HG03575 (cell line): ENCODE data around the gene RCE1.

ENCODE experiments used
- ATAC-seq: cut with Tn5 transposase; IDR thresholded peaks from one replicate; pipeline ENCODE4 v1.9.1; 2021; ENCODE audit not compliant: unreplicated experiment, insufficient number of reproducible peaks, low FRiP score; ENCODE audit errors: extremely low read depth

The RCE1 gene

DNA sequence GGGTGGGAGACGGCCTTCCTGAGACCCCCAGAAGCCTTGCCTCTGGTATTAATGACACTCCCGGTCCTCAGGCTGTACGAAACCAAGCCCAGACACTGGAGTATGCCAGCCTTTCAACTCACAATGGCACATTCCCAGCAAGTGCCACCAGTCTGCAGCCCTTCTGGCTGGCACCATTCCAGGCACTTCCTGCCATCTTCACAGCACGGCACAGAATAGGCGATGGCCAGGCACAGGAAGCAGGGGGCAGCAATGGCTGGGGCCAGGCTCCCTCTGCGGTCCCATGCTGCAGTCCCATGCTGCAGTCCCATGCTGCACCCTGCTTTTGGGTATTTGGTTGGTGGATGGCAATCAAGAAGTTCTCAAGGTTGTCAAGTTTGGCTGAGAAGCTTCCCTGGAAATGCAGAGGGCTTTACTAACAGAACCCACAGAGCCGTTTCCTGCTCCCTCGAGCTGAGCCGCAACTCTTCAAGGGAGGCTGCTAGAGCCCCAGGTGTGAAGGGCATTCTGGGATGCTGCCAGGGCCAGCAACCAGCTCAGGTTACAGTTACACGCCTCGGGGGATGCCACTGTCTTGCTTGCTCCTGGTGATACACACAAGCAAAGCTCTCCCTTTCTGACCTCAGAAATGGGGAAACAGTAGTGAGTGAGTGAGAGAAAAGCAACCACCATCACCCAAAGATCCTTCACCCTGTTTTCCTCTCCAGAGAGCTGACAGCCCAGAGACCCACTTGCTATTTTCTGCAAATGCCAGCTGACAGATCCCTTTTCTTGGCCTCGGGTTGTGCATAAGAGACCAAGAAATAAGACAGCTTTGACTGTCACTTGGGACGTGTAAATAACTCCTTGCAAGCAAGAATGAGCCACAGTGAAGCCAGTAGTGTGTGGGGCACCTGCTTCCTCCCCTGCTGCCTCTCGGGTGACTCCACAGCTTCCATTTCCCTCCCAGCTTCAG lies 37.5 kb downstream of the RCE1 start:
- ATAC-seq, result no peak

DNA sequence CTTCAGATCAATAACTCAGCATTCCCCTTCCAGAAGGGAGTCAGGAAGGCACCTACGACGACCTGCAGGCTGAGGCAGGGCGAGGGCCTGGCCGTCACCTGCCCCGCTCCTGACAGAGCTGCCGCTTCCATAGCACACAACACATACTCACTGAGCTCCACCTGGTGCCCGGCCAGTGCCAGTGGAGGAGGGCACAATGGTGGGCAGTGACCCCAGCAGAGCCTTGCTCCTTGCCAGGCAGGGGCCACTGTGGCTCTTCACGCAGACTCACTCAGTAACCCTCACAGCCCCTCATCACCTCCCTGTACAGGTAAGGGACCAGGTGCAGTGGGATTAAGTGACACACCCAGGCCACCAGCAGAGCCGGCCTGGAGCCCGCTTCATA lies 38.2 kb downstream of the RCE1 start:
- ATAC-seq, result no peak

DNA sequence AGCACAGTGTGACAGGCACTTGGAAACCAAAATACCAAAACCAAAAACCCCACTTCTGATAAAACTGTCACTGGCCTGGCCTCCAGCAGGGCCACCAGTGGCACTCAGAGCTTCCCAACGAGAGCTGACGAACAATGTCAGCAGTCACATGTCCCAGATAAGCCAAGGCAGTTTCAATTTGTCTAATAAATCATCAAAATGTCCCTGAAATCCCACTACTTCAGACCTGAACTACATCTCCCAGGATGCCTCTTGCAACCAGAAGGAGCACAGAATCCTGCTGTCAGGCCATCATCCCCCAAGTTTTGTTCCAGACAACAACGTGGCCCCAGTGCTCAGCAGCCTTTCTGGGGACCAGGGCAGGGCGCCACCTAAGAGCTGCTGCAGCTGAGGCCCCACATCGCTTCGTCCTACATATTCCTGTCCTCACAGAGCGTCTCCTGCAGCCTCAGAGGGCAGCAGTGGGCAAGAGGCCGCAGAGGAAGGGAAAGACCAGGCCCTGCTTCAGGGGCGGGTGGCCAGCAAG lies 38.7 kb downstream of the RCE1 start:
- ATAC-seq, result no peak

- no peak for ATAC-seq
Observed at GRCh38 chr11:66882561-66883015, 39.3 kb downstream of the RCE1 start.

DNA sequence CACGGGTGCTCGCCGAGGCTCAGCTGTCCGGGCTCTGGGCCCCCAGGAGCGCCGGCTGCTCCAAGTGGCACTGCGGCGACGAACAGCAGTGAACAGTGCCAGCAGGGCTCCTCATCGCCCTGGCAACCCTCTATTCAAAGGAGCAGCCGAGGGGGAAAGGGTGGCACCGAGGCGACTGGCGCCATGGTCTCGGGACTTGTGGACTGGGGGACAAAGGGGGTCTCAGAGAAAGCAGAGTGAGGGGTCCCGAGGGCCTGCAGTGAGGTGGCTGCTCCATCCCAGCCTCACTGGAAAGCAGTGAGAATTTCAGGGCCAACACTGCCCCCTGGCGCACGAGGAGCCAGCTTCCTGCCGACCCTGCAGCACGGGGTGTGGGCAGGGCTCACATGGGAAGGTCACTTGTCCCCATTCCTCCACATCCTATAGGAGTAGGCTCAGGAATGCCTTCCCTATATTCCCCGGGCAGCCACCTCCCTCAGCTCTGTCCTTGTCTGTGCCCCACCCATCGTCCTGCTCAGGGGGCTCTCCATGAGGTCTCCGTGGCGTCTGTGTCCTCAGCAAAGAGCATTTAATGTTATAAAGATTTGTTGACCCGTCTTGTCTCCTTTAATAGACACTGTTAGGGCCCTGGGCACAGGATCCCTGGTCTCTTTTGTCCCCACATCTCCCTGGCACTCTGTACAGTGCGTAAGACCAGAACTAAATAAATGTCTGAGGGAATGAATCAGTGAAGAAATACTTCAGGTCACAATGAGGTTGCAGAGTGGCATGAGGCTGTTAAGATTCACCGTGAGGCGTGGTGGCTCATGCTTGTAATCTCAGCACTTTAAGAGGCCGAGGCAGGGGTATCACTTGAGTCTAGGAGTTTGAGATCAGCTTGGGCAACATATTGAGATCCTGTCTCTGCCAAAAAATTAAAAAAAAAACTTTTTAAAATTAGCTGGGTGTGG lies 40.0 kb downstream of the RCE1 start:
- no peak for ATAC-seq

DNA sequence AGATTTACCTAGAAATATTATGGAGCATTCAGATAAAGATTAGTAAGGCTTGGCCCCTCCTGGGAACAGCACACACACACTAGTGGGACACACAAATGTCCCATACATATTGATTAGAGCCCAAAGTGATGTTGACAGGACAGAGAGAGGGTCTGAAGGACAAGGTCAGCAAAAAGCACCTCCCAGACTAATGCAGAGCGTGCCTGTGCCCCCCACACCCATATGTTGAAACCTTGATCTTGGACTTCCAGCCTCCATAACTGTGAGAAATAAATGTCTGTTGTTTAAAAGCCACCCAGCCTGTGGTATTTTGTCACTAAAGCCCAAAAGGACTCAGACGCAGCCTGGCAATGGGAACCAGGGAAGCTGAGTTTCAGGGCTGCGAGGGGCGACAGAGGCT lies 41.2 kb downstream of the RCE1 start:
- ATAC-seq, result no peak

DNA sequence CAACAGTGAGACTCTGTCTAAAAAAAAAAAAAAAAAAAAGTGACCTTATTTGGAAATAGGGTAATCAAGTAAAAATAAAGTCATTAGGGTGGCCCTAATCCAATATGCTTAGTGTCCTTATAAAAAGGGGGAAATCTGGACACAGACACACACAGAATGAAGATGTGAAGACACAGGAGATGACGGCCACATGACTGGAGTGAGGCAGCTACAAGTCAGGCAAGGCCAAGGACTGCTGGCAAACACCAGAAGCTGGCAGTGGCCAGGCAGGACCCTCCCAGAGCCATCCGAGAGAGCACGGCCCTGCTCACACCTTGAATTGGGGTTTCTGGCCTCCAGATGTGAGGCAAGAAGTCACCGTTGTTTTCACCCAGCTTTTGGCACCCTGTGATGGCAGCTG lies 42.2 kb downstream of the RCE1 start:
- ATAC-seq, result no peak

DNA sequence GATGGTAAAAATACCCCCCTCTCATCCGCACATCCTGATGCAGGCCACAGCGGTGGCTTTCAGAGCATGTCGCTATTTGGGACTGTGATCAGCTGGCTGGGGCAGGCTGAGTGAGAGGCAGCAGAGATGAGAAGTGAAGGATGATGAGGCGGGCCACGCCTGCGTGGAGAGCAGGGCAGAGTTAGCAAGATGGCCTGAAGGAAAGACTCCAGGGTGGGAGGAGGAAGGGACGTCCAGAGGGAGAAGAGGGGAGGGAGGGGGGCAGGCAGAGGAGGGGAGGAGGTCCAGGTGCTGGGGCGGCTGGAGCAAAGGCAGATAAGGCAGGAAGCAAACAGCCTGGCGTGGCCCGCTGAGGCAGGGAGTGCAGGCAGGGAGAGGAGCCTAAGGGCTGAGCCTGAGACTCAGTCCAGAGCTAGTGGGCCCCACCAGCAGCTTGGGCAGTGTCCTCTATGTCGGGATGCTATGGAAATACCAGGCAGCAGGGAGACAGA lies 42.8 kb downstream of the RCE1 start:
- ATAC-seq, result no peak

DNA sequence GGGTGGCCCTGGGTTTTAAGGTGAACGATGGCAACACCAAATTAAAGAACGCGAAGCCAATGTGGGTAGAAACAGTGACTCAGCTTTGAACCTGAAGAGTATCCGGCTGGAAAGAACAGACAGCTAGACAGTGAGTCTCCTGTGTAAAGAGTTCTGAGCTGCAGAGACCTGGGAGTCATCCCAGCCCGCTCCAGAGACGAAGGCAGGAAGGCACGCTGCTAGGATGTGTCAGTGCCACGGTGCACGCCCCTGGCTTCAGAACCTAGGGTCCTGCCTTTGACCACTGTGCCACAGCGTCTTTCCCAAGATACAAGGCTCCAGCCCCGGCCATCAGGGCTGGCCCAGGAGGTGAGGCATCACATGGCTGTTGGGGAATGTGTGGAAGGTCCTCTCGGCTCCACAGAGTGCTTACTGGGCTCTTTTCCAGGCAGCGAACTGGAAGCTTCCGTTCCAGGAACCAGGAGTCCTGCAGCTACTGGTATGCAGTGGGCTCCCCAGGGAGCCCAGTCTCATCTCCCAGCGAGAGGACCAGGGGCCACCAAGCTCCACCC lies 43.5 kb downstream of the RCE1 start:
- ATAC-seq, result no peak

- ATAC-seq, result no peak
Observed at GRCh38 chr11:66887526-66887925, 44.3 kb downstream of the RCE1 start.

DNA sequence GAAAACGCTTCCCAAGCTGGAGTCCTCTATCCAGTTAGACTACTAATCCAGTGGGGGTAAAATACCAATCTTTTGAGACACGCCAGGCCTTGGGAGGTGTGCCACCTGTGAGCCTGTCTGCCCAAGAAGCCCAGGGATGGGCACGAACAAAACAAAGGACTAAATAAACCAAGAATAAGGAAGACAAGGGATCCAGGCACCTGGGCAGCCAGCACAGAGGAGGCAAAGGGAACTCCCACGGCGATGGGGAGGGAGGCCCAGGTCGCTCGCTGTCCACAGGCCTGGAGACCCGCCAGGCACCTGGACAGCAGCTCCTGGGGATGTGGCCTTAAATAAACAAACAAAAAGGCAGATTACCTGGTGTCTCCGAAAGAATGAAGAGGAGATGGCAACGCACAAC lies 45.0 kb downstream of the RCE1 start:
- ATAC-seq, result no peak

GRCh38 chr11:66889960-66890359 lies 46.7 kb downstream of the RCE1 start:
- no peak for ATAC-seq

- ATAC-seq, result no peak
Observed at GRCh38 chr11:66891851-66892660, 48.8 kb downstream of the RCE1 start.

DNA sequence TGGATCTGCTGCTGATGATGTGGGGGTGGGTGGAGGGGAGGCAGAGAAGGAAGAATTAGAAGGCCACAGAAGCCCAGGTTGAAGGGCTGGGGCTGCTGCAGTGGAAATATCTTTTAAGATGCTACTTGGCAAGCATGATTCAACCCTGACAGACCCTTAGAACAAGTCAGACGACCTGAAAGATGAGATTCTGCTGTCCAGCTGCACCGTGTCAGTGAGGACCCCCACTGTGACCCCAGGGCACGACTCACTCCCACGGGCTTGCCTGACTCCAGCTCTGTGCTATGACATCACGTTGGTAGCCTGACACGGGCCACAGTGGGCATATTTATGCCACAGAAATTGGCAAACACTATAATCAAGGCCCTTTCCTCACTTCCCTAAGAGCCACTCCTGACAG lies 49.7 kb downstream of the RCE1 start:
- no peak for ATAC-seq

DNA sequence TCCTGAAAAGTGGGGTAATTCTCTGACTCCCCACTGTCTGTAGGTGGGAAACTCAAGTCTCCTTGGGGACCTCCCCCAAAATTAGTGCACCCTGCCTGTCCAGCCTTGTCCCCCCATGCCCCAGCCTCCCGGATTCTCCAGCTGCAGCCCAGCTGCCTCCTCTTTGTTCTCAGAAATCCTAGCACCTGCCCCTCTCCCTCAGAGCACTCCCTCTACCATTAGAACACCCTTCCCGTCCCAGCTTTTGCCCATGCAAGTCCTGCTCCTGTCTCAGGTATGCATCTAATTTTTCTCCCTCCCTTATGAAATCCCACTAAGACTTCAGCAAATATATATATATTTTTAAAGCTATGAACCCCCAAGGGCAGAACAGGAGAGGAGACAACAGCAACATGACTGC lies 50.9 kb downstream of the RCE1 start:
- no peak for ATAC-seq
